H1 (cell line): ENCODE measurements around the gene TECPR2. TPM values are rescaled to one million over a fixed set of nuclear protein-coding genes. Genes with fewer than 3 reads are reported as not detected.

ENCODE experiments used
- BACH1 ChIP-seq: IDR thresholded peaks from 2 replicates; pipeline ENCODE4 v1.6.1; 2012; ENCODE audit warnings: low read length, improper control_type of control experiment
- BRCA1 ChIP-seq: IDR thresholded peaks from 2 replicates; pipeline ENCODE4 v1.6.1; 2012; ENCODE audit warnings: low read depth, low read length, improper control_type of control experiment
- CBX5 ChIP-seq: fragments of 300-800, 300-1000 bp; sonication (generic); IDR thresholded peaks from 2 replicates; pipeline ENCODE4 v1.7.1; 2016; ENCODE audit warnings: antibody characterized with exemption, low read length, low read depth
- POU5F1 ChIP-seq: IDR thresholded peaks from 2 replicates; pipeline ENCODE4 v1.6.1; 2011; ENCODE audit warnings: low read depth, mild to moderate bottlenecking, low read length, moderate library complexity
- RFX5 ChIP-seq: IDR thresholded peaks from 2 replicates; pipeline ENCODE4 v1.6.1; 2011; ENCODE audit warnings: low read depth, low read length, improper control_type of control experiment, borderline replicate concordance
- polyA plus RNA-seq, 7 experiments: library from polyadenylated mRNA; depleted of rRNA in 3 of 7; stranded (reverse) in 5 of 7; unstranded in 2 of 7; fragments of >200 nt in 5 of 7; fragments of 200-250 nt in 2 of 7; gene quantifications; 1 replicate in 5 of 7; 2 replicates in 1 of 7; 4 replicates in 1 of 7; pipeline versions ENCODE4 v1.2.1 to v1.2.3, GENCODE V29; 2011 to 2013; ENCODE audit warnings: missing spikeins in 2 of 7, mixed read lengths in 2 of 7
- total RNA-seq: library from RNA; stranded (reverse); fragmentation: NEBNext Ultra II Directional; extraction: Animal tissue kit (Norgen Biotek cat#: 25700); gene quantifications from 2 replicates; pipeline ENCODE4 v1.2.1, GENCODE V29; 2021
- TF ChIP-seq, protein P1 (sequence below), 3 experiments: IDR thresholded peaks; 1 replicate in 2 of 3; 2 replicates in 1 of 3; pipeline versions ENCODE4 v1.5.1 to v1.6.1; 2011; ENCODE audit warnings: low read length in 3 of 3, mild to moderate bottlenecking in 3 of 3, inconsistent platforms in 2 of 3, low read depth in 1 of 3, moderate library complexity in 1 of 3; ENCODE audit not compliant: insufficient read depth in 1 of 3; ENCODE audit errors: control extremely low read depth in 1 of 3

TECPR2 gene
- total and polyA plus RNA-seq, 2 of the 8 experiments (the other 6 are each of a cell fraction or from before 2014, with no cell fraction given) = 6.8 to 19.4 TPM

DNA sequence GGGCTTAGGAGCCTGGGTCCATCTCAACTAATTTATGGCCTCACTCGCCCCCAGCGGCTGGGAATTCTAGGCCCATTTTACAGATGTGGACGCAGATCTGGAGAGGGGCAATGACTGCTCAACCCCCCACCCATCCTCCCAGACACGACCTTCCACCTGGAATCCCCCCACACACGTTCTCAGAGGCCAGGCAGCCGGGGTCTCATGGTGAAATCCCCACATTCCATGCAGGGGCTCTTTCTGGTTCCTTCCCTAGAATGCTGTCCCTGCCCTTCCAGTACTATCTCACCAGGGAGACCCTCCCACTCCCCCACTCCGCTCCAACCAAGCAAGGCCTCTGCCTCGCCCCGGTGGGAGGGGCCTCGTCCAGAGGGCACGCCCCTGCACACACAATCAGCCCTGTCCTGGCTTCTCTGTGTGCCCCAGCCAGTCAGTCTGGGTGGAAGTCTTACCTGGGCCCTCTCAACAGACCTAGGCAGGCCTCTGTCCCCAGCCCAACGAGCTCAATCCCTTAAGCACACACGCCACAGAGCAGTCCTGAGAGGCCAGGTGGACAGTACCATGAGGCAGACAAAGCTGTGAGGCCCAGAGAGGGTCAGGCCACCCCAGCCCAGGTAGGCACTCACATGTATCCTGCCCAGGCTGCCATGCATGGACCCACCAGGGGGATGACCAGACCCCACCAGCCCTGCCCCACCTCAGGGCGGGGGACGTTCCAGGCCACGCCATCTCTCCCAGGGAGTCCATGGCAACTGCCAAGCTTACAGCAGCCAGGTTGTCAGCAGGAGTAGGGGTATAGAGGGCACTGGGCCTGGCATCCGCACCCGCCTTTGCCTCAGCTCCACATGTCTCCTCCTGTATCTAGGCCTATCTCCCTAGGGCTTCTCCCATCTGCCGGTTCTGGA is 148.1 kb downstream of the TECPR2 start (continued):
- TF ChIP-seq, protein P1, sequence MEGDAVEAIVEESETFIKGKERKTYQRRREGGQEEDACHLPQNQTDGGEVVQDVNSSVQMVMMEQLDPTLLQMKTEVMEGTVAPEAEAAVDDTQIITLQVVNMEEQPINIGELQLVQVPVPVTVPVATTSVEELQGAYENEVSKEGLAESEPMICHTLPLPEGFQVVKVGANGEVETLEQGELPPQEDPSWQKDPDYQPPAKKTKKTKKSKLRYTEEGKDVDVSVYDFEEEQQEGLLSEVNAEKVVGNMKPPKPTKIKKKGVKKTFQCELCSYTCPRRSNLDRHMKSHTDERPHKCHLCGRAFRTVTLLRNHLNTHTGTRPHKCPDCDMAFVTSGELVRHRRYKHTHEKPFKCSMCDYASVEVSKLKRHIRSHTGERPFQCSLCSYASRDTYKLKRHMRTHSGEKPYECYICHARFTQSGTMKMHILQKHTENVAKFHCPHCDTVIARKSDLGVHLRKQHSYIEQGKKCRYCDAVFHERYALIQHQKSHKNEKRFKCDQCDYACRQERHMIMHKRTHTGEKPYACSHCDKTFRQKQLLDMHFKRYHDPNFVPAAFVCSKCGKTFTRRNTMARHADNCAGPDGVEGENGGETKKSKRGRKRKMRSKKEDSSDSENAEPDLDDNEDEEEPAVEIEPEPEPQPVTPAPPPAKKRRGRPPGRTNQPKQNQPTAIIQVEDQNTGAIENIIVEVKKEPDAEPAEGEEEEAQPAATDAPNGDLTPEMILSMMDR (IDR thresholded peaks at IDR 0.05; ENCODE audit: control extremely low read depth in 1 of 3, insufficient read depth in 1 of 3, low read depth in 1 of 3, low read length in 3 of 3) = no peak
- TF ChIP-seq BACH1 (0 out of 2 replicates have a peak, but pooled peaks have one; percentile 37), BRCA1 (no peak), RFX5 (no peak), POU5F1 (no peak), CBX5 (no peak)
